Activated naive CD4-positive, alpha-beta T cell treated with Interleukin-2 at 50 U/mL for 16 hours (primary cell): ENCODE data around the gene CLDN9.

Experiments used
- DNase-seq: peaks from one replicate; pipeline ENCODE4 v3.0.0-alpha.2; 2020

Gene CLDN9

GRCh38 chr16:2999929-3000328 is 12.8 kb upstream of the CLDN9 start:
- no peak for DNase-seq

- no peak for DNase-seq
These were observed 12.2 kb upstream of the CLDN9 start for GRCh38 chr16:3000540-3000939.

GRCh38 chr16:3001316-3001715 is 11.4 kb upstream of the CLDN9 start:
- no peak for DNase-seq

- peak; percentile 98 for DNase-seq
These were observed 9.0 kb upstream of the CLDN9 start for GRCh38 chr16:3003582-3004270.

GRCh38 chr16:3004319-3004718 is 8.4 kb upstream of the CLDN9 start:
- DNase-seq = no peak

- DNase-seq = no peak
These were observed 7.9 kb upstream of the CLDN9 start for GRCh38 chr16:3004781-3005284.

GRCh38 chr16:3007059-3007956 is 5.4 kb upstream of the CLDN9 start:
- no peak for DNase-seq

GRCh38 chr16:3007957-3008689 is 4.6 kb upstream of the CLDN9 start:
- DNase-seq = peak; percentile 26

- no peak for DNase-seq
These were observed 4.1 kb upstream of the CLDN9 start for GRCh38 chr16:3008690-3009037.

- no peak for DNase-seq
These were observed 2.9 kb upstream of the CLDN9 start for GRCh38 chr16:3009568-3010390.

- no peak for DNase-seq
These were observed 2.2 kb upstream of the CLDN9 start for GRCh38 chr16:3010510-3010909.

- DNase-seq = no peak
These were observed 477 bp upstream of the CLDN9 start for GRCh38 chr16:3012246-3012645.

- DNase-seq = no peak
These were observed 798 bp downstream of the CLDN9 start for GRCh38 chr16:3013491-3013951.

- DNase-seq = no peak
These were observed 1.4 kb downstream of the CLDN9 start for GRCh38 chr16:3013998-3014690.

- DNase-seq = no peak
These were observed 2.2 kb downstream of the CLDN9 start for GRCh38 chr16:3014971-3015370.

GRCh38 chr16:3015865-3016521 is 3.3 kb downstream of the CLDN9 start:
- DNase-seq = no peak

GRCh38 chr16:3017344-3017743 is 4.6 kb downstream of the CLDN9 start:
- no peak for DNase-seq

- peak; percentile 18 for DNase-seq
These were observed 5.2 kb downstream of the CLDN9 start, which contains the start of gene CLDN6 for GRCh38 chr16:3017794-3018506. Gene CLDN6 (minus strand): TSS chr16:3018183. CDS start chr16:3016021, 2,162 bp downstream.

- DNase-seq = no peak
These were observed 7.0 kb downstream of the CLDN9 start for GRCh38 chr16:3019594-3020246.

- peak; percentile 69 for DNase-seq
These were observed 7.5 kb downstream of the CLDN9 start, which contains the start of gene TNFRSF12A for GRCh38 chr16:3020247-3020603. Gene TNFRSF12A (plus strand): TSS chr16:3020368. CDS start chr16:3020398, 30 bp downstream.
